HG02623 (cell line): ENCODE results near the gene ATP8B2.
"Not testable (repeated sequence)": the region's sequence is repeated elsewhere in the genome, so short reads cannot be mapped to it uniquely, and the experiment has no call there.

Experiments
- ATAC-seq: cut with Tn5 transposase; IDR thresholded peaks from one replicate; pipeline ENCODE4 v1.9.1; 2021; ENCODE audit warnings: moderate library complexity; ENCODE audit not compliant: unreplicated experiment

ATP8B2 gene

DNA sequence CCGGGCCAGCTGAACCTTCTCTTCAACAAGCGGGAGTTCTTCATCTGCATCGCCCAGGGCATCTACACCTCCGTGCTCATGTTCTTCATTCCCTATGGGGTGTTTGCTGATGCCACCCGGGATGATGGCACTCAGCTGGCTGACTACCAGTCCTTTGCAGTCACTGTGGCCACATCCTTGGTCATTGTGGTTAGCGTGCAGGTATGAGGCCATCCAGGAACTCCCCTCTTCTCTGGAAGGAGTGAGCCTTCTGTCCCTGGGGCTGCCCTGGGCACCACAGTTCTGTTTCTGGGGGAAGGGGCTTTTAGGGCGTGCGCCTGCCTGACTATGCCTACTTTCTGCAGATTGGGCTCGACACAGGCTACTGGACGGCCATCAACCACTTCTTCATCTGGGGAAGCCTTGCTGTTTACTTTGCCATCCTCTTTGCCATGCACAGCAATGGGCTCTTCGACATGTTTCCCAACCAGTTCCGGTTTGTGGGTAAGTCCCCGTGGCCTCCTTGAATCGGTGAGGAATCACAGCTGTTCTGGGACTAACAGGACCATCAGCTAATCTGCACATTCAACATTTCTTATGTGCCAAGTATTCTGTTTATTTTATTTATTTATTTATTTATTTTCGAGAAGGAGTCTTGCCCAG lies 21.1 kb downstream of the ATP8B2 start:
- ATAC-seq = no peak

DNA sequence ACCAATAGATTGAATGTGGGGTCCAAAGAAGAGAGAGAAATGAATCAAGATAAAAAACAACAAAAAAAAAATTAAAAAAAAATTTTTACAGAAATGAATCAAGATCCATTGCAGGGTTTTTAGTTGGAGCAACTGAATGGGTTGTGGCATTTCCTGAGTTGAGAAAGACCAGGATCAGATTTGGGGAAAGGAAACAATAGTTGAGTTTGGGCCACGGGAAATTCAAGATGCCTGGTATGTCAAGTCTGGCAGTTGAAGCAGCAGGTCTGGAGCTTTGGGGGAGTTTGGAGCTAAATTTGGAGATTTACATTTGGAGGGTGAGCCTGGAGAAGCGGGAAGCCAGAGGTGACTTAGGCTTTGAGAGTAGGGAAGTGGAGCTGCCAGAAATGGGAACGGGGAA lies 22.6 kb downstream of the ATP8B2 start:
- ATAC-seq = no peak

DNA sequence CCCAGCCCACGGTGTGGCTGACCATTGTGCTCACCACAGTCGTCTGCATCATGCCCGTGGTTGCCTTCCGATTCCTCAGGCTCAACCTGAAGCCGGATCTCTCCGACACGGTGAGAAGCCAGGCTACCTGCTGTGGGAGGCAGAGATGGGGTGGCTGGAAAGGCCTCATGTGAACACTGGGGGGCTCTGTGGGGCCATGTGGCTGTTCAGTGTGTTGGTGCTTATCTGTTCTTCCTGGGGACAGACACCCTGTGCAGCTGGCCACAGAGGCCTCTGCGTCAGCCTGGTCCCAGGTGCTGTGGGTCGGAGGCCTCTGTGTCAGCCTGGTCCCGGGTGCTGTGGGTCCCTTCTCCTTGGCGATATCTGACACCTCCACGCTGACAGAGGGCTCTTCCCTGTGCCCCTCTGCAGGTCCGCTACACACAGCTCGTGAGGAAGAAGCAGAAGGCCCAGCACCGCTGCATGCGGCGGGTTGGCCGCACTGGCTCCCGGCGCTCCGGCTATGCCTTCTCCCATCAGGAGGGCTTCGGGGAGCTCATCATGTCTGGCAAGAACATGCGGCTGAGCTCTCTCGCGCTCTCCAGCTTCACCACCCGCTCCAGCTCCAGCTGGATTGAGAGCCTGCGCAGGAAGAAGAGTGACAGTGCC lies 23.2 kb downstream of the ATP8B2 start:
- no peak for ATAC-seq

GRCh38 chr1:154349121-154349520 lies 23.8 kb downstream of the ATP8B2 start:
- no peak for ATAC-seq

GRCh38 chr1:154350383-154350782 lies 25.1 kb downstream of the ATP8B2 start:
- no peak for ATAC-seq

DNA sequence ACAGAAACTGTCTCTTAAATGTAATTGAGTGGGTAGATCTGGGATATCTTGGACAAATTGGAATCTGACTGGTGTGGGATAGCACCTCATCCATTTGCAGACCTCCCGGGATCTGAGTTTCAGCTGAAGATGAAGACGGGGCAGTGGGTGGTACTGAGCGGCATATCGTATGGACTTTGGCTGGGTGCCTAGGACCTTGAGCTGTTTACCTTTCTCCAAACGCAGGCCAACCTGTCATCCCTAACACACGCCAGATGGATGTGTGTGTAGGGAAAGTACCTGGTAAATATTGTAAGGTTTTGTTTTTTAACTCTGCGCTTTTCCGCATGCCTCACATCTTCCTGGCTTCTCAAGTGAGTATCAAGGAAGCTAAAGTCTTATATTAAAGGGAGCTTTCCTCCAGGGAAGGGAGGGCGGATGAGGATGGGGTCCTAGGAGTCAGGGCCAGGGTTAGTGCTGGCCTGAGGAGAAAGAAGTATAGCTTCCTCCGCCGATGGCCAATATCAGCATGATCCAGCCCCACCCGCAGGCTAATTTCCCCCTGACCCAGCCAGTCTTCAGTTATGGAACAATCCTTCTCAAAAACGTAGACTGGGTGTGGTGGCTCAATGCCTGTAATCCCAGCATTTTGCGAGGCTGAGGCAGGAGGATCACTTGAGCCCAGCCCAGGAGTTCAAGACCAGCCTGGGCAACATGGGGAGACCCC lies 26.2 kb downstream of the ATP8B2 start:
- no peak for ATAC-seq

- no peak for ATAC-seq
Observed at GRCh38 chr1:154352245-154352580, 26.9 kb downstream of the ATP8B2 start.

GRCh38 chr1:154352581-154353459 lies 27.5 kb downstream of the ATP8B2 start:
- no peak for ATAC-seq

DNA sequence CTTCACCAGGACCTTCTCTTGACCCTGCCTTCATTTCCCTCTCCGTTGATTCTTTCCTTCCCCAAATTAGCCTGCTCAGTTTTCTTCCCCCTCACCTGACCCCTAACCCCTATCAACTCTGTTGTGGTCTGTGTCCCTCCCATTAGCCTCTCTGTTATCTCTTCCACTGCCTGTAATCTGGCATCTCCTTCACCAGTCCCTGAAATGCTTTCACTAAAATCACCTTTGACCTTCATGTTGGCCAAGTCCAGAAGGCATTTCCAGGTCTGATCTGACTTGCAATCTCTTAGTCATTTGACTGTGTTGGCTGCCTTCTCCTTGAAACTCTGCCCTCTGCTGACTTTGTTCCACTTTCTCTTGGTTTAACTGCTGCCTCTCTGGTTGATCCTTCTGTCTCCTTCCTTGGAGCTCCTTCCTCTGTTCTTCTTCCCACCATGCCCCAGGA lies 28.2 kb downstream of the ATP8B2 start:
- ATAC-seq = no peak

DNA sequence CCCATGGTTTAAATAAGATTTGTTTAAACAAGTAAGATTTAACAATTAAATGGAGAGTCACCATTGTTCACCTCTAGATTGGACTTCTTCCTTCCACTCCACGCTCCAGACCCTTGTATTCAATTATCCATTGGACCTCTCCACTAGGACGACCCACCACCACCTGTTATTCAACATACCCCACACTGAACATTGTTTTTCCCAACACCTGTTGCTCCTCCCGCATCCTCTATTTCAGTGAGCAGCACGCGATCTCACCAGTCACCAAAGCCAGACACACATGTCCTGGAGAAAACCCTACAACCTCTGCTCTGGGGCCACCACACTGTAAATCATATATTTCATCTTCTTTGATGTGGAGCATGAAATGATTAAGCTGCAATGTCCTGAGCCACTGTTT lies 28.6 kb downstream of the ATP8B2 start:
- no peak for ATAC-seq

- no peak for ATAC-seq
Observed at GRCh38 chr1:154358519-154358918, 33.2 kb downstream of the ATP8B2 start.

DNA sequence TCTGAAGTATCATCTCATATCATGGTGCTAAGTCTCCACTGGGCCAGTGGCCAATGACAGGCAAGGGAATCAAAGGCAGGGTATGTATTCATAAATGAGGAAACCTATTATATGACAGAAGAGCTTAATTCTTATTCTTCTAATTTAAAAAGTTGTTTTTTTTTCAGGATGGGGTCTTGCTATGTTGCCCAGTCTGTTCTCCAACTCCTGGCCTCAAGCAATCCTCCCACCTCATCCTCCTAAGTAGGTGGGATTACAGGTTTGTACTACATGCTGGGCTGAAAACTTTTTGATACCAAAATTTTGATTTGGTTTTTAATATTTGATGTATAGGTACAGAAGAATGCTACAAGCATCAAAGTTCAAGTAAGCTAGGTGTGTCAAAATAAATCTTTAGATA lies 35.0 kb downstream of the ATP8B2 start:
- no peak for ATAC-seq

DNA sequence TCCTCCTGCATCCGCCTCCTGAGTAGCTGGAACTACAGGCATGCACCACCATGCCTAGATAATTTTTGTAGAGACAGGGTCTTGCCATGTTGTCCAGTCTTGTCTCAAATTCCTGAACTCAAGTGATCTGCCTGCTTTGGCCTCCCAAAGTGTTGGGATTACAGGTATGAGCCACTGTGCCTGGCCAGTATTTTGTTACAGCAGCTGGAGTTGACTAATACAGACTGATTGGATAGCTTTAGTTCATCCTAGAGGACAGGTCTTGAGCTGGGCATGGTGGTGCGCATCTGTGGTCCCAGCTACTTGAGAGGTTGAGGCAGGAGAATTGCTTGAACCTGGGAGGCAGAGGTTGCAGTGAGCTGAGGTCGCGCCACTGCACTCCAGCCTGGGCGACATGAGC lies 35.6 kb downstream of the ATP8B2 start:
- ATAC-seq = not testable (repeated sequence)

DNA sequence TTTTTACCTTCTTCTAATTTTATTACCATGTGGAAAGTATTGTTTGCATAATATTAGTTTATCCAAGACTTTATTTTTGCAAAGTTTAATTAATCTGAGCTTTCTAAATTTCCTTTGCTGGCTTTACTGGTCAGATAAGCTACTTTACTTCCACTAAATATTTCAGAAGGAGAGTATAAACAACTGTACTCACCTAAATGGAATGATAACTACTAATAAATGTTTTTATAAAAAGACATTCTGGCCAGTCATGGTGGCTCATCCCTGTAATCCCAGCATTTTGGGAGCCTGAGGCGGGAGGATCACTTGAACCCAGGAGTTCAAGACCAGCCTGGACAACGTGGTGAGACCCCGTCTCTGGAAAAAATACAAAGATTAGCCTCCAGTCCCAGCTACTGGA lies 36.0 kb downstream of the ATP8B2 start:
- ATAC-seq = no peak

DNA sequence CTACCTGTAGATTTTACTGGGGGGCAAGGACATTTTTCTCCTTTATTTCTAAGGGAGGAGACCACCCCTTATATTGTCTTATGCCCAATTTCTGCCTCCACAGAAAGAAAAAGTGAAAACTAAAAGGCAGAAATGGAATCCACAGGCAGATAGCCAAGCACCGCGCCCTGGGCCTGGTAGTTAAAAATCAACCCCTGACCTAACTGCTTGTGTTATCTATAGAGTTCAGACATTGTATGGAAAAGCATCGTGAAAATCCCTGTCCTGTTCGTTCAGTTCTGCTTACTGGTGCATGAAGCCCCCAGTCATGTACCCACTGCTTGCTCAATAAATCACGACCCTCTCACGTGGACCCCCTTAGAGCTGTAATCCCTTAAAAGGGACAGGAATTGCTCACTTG lies 46.1 kb downstream of the ATP8B2 start:
- ATAC-seq = no peak

DNA sequence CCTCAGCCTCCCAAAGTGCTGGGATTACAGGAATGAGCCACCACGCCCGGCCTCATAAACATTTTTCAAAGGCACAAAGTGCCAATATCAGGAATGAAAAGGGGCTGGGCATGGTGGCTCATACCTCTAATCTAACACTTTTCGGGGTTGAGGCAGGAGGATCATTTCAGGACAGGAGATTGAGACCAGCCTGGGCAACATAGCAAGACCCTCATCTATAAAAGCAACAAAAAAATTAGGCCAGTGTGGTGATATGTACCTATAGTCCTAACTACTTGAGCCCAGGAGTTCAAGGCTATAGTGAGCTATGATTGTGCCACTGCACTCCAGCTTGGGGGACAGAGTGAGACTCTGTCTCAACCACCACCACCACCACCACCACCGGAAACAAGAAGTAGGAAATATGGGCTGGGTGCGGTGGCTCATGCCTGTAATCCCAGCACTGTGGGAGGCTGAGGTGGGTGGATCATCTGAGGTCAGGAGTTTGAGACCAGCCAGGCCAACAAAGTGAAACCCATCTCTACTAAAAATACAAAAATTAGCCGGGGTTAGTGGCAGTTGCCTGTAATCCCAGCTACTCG lies 48.5 kb downstream of the ATP8B2 start:
- not testable (repeated sequence) for ATAC-seq

DNA sequence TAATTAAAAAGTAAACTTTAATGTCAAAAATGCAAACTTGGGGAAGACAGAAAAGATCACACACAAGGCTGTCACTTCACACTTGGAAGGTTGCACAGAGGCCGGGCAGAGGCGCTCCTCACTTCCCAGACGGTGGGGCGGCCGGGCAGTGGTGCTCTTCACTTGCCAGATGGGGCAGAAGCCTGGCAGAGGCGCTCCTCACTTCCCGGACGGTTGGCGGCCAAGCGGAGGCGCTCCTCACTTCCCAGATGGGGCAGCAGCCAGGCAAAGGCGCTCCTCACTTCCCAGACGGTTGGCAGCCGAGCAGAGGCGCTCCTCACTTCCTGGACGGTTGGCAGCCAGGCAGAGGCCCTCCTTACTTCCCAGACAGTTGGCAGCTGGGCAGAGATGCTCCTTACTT lies 54.0 kb downstream of the ATP8B2 start:
- ATAC-seq = no peak

GRCh38 chr1:154384650-154385489 lies 59.5 kb downstream of the ATP8B2 start:
- ATAC-seq = no peak

GRCh38 chr1:154386643-154387352 lies 61.5 kb downstream of the ATP8B2 start:
- ATAC-seq = no peak
